HCT116 (cell line): ENCODE results near the gene MAP3K12. TPM values are rescaled to one million over a fixed set of nuclear protein-coding genes. Genes with fewer than 3 reads are reported as not detected.
"Not testable (repeated sequence)": the region's sequence is repeated elsewhere in the genome, so short reads cannot be mapped to it uniquely, and the experiment has no call there.

ENCODE experiments used
- ATAC-seq: fragments of 200-7000 bp; cut with Tn5 transposase; 2 replicates; pipeline ENCODE4 v1.9.1; 2020; ENCODE audit warnings: mild to moderate bottlenecking, moderate library complexity
- BruUV-seq: library from RNA; stranded (reverse); fragments of 400-500 nt; replicated peaks from 2 replicates; lab custom pipeline; 2021; lab: Mats Ljungman, UMichigan
- CTCF ChIA-PET: fragments of 300-600 bp; sonication (Branson Sonifier 250); formaldehyde crosslinking; loops from one replicate; lab custom pipeline; 2021; ENCODE audit warnings: antibody characterized with exemption; lab: Charles Lee
- POLR2A ChIA-PET: fragments of 300-600, 350-600 bp; sonication (Branson Sonifier 250); formaldehyde crosslinking; loops from one replicate; lab custom pipeline; 2021; ENCODE audit warnings: antibody characterized with exemption; lab: Charles Lee
- RAD21 ChIA-PET, 2 experiments: fragments of 300-600 bp; sonication (Branson Sonifier 250); formaldehyde crosslinking; loops; one replicate each; lab custom pipeline; 2023; ENCODE audit warnings: low total read pairs in 2 of 2; ENCODE audit not compliant: uncharacterized antibody in 2 of 2, unreplicated experiment in 2 of 2, low non-redundant PET in 1 of 2; lab: Charles Lee
- DNase-seq: peaks from one replicate; pipeline ENCODE4 v3.0.0-alpha.2; 2010; ENCODE audit warnings: low read depth, low spot score
- H2AFZ ChIP-seq: fragments of 200-600 bp; shearing (Covaris generic), sonication (generic); 2 replicates; pipeline ENCODE4 v1.6.1; 2017; ENCODE audit warnings: low read depth, mixed run types, mixed read lengths, antibody characterized with exemption, low read length; ENCODE audit not compliant: poor library complexity, severe bottlenecking
- H3K27ac ChIP-seq: 2 replicates; pipeline ENCODE4 v1.5.1; 2012; ENCODE audit warnings: low read depth, low read length
- H3K27me3 ChIP-seq: fragments of 200-600 bp; sonication (generic); 2 replicates; pipeline ENCODE4 v1.6.1; 2016; ENCODE audit warnings: mixed run types, low read length, mixed read lengths; ENCODE audit not compliant: insufficient read depth
- H3K36me3 ChIP-seq, 2 experiments: fragments of 200-500 bp in 1 of 2; fragments of 200-600 bp in 1 of 2; sonication (Bioruptor generic) in 1 of 2; sonication (generic) in 1 of 2; 2 replicates each; pipeline versions ENCODE4 v1.5.1 to v1.6.1; 2014 to 2016; ENCODE audit warnings: low read length in 2 of 2, inconsistent platforms in 1 of 2, mixed read lengths in 1 of 2, mixed run types in 1 of 2; ENCODE audit not compliant: insufficient read depth in 2 of 2, control insufficient read depth in 1 of 2
- H3K4me1 ChIP-seq, 2 experiments: fragments of 200-600 bp in 1 of 2; sonication (generic) in 1 of 2; 2 replicates each; pipeline versions ENCODE4 v1.5.1 to v1.6.1; 2012 to 2017; ENCODE audit warnings: low read length in 2 of 2, inconsistent platforms in 1 of 2, mild to moderate bottlenecking in 1 of 2, mixed read lengths in 1 of 2, mixed run types in 1 of 2, moderate library complexity in 1 of 2; ENCODE audit not compliant: insufficient read depth in 2 of 2, control insufficient read depth in 1 of 2
- H3K4me2 ChIP-seq: fragments of 200-600 bp; sonication (generic); 2 replicates; pipeline ENCODE4 v1.6.1; 2017; ENCODE audit warnings: mixed run types, low read length, mixed read lengths
- H3K4me3 ChIP-seq, 2 experiments: fragments of 200-600 bp in 1 of 2; sonication (generic) in 1 of 2; replicated peaks in 1 of 2; 2 replicates each; pipeline ENCODE4 v1.5.1; 2011 to 2016; ENCODE audit warnings: low read length in 2 of 2, control low read depth in 1 of 2, low read depth in 1 of 2, mild to moderate bottlenecking in 1 of 2, mixed read lengths in 1 of 2, mixed run types in 1 of 2
- H3K79me2 ChIP-seq: fragments of 200-600 bp; sonication (generic); 2 replicates; pipeline ENCODE4 v1.6.1; 2017; ENCODE audit warnings: mild to moderate bottlenecking, mixed run types, low read length, moderate library complexity, mixed read lengths; ENCODE audit not compliant: insufficient read depth
- H3K9ac ChIP-seq: fragments of 200-600 bp; sonication (generic); 2 replicates; pipeline ENCODE4 v1.6.1; 2016; ENCODE audit warnings: low read length, mixed read lengths
- H3K9me2 ChIP-seq: fragments of 200-600 bp; sonication (generic), shearing (Covaris generic); 2 replicates; pipeline ENCODE4 v1.6.1; 2017; ENCODE audit warnings: mixed run types, mild to moderate bottlenecking, moderate library complexity; ENCODE audit not compliant: insufficient read depth
- H3K9me3 ChIP-seq, 2 experiments: fragments of 200-500 bp in 1 of 2; fragments of 200-600 bp in 1 of 2; sonication (Bioruptor generic) in 1 of 2; sonication (generic) in 1 of 2; 2 replicates each; pipeline ENCODE4 v1.6.1; 2014 to 2017; ENCODE audit warnings: low read length in 2 of 2, mixed read lengths in 2 of 2, inconsistent platforms in 1 of 2, low read depth in 1 of 2, mild to moderate bottlenecking in 1 of 2, mixed run types in 1 of 2, moderate library complexity in 1 of 2; ENCODE audit not compliant: control insufficient read depth in 1 of 2, insufficient read depth in 1 of 2
- H4K20me1 ChIP-seq: fragments of 200-600 bp; sonication (generic), shearing (Covaris generic); 2 replicates; pipeline ENCODE4 v1.6.1; 2017; ENCODE audit warnings: mixed run types, mild to moderate bottlenecking, moderate library complexity; ENCODE audit not compliant: insufficient read depth
- CTCF ChIP-seq, 3 experiments: fragments of 200-600 bp in 1 of 3; sonication (generic) in 1 of 3; IDR thresholded peaks in 2 of 3; conservative IDR thresholded peaks in 1 of 3; 2 replicates each; pipeline ENCODE4 v1.5.1; 2012 to 2017; ENCODE audit warnings: low read depth in 2 of 3, low read length in 2 of 3, antibody characterized with exemption in 1 of 3, borderline replicate concordance in 1 of 3, control low read depth in 1 of 3, mild to moderate bottlenecking in 1 of 3, mixed read lengths in 1 of 3, mixed run types in 1 of 3, moderate library complexity in 1 of 3; ENCODE audit not compliant: insufficient read depth in 1 of 3
- EZH2 ChIP-seq: fragments of 200-600 bp; sonication (generic); IDR thresholded peaks from 2 replicates; pipeline ENCODE4 v1.6.1; 2017; ENCODE audit warnings: antibody characterized with exemption, mixed run types
- POLR2AphosphoS5 ChIP-seq: IDR thresholded peaks from 2 replicates; pipeline ENCODE4 v1.6.1; 2011; ENCODE audit warnings: mild to moderate bottlenecking, low read depth, low read length, moderate library complexity
- intact Hi-C: fragments of 100-400 bp; cut with micrococcal nuclease; formaldehyde crosslinking; loops from 2 replicates; pipeline ENCODE4 v1.10.0; 2022
- total RNA-seq: library from RNA; stranded (reverse); gene quantifications from one replicate; pipeline ENCODE4 v1.2.1, GENCODE V29; 2021; ENCODE audit not compliant: unreplicated experiment

MAP3K12 gene
- total RNA-seq, 1 experiment from 2014 or later: 16.3 TPM

DNA sequence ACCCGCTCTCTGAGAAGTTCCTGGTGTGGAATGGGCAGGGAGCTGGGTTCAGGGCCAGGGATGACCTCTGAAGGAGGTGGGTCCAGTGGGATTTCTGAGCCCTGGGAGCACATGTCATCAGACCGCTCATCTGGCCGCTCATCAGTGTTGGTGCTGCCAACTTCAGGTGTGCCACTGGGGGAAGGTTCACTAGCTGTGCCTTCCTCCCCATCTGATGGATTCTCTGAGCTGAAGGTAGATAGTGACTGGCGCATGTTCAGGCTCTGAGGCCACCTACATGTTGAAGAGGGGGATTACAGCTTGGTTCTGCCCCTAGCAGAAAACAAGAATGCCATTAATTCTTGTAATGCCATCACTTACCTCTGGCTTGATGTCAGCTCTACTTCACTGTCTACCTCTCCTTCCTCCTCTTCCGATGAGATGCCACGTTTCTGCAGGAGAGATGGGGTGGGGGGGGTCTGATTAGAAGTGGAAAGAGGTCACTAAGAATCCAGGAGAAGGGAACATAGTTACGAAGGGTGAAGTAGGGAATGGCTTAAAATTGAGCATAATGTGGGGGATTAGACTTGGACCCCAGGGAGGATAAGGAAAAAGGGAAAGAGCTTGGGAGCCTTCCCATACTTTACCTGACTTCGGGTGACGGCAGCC lies 17.2 kb downstream of the MAP3K12 start:
- no peak for DNase-seq
- BruUV-seq: no TSS peak
- Histone ChIP-seq H3K9me3 (no peaks in the 10 kb centered on the region), H4K20me1 (peaks cover 25% of the 10 kb centered on the region; the same call in 1 of the 2 replicates), H3K9ac (0 out of 2 replicates have a peak overlapping the region, but pooled peaks have one; percentile 21), H3K27me3 (no peaks in the 10 kb centered on the region), H3K9me2 (no peaks in the 10 kb centered on the region), H3K4me2 (no peak overlapping the region), H3K4me3 (no peak overlapping the region), H3K79me2 (peaks cover 37% of the 10 kb centered on the region), H3K36me3 (peaks cover 49 to 64% of the 10 kb centered on the region in 2 experiments), H2AFZ (no peak overlapping the region), H3K27ac (0 out of 2 replicates have a peak overlapping the region, but pooled peaks have one; percentile 2), H3K4me1 (peaks cover 0 to 36% of the 10 kb centered on the region in 2 experiments; a peak in 2 of 4 replicates)
- POLR2A ChIA-PET: no interaction called here
- TF ChIP-seq EZH2: no peak
- TF ChIP-seq CTCF (IDR thresholded peaks at IDR 0.05 in 2 of 3, conservative IDR thresholded peaks at IDR 0.05 in 1 of 3; ENCODE audit: borderline replicate concordance in 1 of 3, insufficient read depth in 1 of 3, low read depth in 2 of 3, low read length in 2 of 3): peak in 2 of 3 experiments; percentile 22 to 45; a peak in 3 of 6 replicates
- RAD21 ChIA-PET: interaction anchor here in 1 of 2 experiments (0.7 kb wide), 1 partner anchor 129 kb away, joined by 7 read pairs; no protein-coding TSS in a partner anchor
- CTCF ChIA-PET: interaction anchor here (1.1 to 1.8 kb wide), 5 partner anchors 8 to 137 kb away, joined by 3 to 8 read pairs (median 3); no protein-coding TSS in a partner anchor
- intact Hi-C loops: no loop called here
- ATAC-seq: peak; percentile 58

- POLR2A ChIA-PET, intact Hi-C loops, H3K9me2 ChIP-seq, H3K27me3 ChIP-seq, DNase-seq, H2AFZ ChIP-seq, H3K4me3 ChIP-seq, H3K9me3 ChIP-seq, BruUV-seq, H3K4me2 ChIP-seq: not testable (repeated sequence)
- 0 out of 2 replicates have a peak, but pooled peaks have one; percentile 0 for ATAC-seq
- RAD21 ChIA-PET: interaction anchor here in 1 of 2 experiments (0.7 kb wide), 1 partner anchor 129 kb away, joined by 7 read pairs; no protein-coding TSS in a partner anchor
- Histone ChIP-seq H3K9ac (0 out of 2 replicates have a peak overlapping the region, but pooled peaks have one; percentile 21), H3K27ac (0 out of 2 replicates have a peak overlapping the region, but pooled peaks have one; percentile 2), H3K79me2 (peaks cover 43% of the 10 kb centered on the region), H4K20me1 (peaks cover 31% of the 10 kb centered on the region; the same call in 1 of the 2 replicates), H3K4me1 (peaks cover 0 to 36% of the 10 kb centered on the region in 2 experiments; a peak in 2 of 4 replicates), H3K36me3 (peaks cover 52 to 70% of the 10 kb centered on the region in 2 experiments)
- CTCF ChIA-PET: interaction anchor here (1.1 to 1.8 kb wide), 5 partner anchors 8 to 137 kb away, joined by 3 to 8 read pairs (median 3); no protein-coding TSS in a partner anchor
- TF ChIP-seq POLR2AphosphoS5: 0 out of 2 replicates have a peak, but pooled peaks have one; percentile 3
Observed at GRCh38 chr12:53481458-53481857, 17.8 kb downstream of the MAP3K12 start.
